ENCODE measurements around the gene TEX55. TPM values are rescaled to one million over a fixed set of nuclear protein-coding genes. Genes with fewer than 3 reads are reported as not detected.

The TEX55 gene
- total RNA-seq, 1 donor from 2014 or later, result not detected

GRCh38 chr3:119194237-119195150 lies 48.5 kb downstream of the TEX55 start:
- intact Hi-C loops (cut with DNase I), result no loop called here
- H3K36me3 ChIP-seq, result no peaks in the 10 kb centered on the region
- TF ChIP-seq CTCF (IDR thresholded peaks at IDR 0.05), result no peak
- no peak for DNase-seq
- H3K4me1 ChIP-seq, result no peaks in the 10 kb centered on the region
- H3K27ac ChIP-seq, result no peak overlapping the region
- H3K27me3 ChIP-seq, result no peaks in the 10 kb centered on the region
- no peak overlapping the region for H3K4me3 ChIP-seq
- ATAC-seq, result no peak
- no peaks in the 10 kb centered on the region for H3K9me3 ChIP-seq

- TF ChIP-seq CTCF (IDR thresholded peaks at IDR 0.05), result no peak
- intact Hi-C loops (cut with DNase I), result no loop called here
- no peak for ATAC-seq
Observed at GRCh38 chr3:119195151-119195476, 49.1 kb downstream of the TEX55 start.

GRCh38 chr3:119195911-119196310 lies 49.9 kb downstream of the TEX55 start:
- no peak overlapping the region for H3K27ac ChIP-seq
- intact Hi-C loops (cut with DNase I), result no loop called here
- DNase-seq, result no peak
- no peaks in the 10 kb centered on the region for H3K9me3 ChIP-seq
- TF ChIP-seq CTCF (IDR thresholded peaks at IDR 0.05), result no peak
- no peak for ATAC-seq
- H3K27me3 ChIP-seq, result no peaks in the 10 kb centered on the region
- no peaks in the 10 kb centered on the region for H3K36me3 ChIP-seq
- no peak overlapping the region for H3K4me3 ChIP-seq
- no peaks in the 10 kb centered on the region for H3K4me1 ChIP-seq

More at GRCh38 chr3:119195151-119195476, 49.1 kb downstream of the TEX55 start:
- Histone ChIP-seq H3K4me3 (no peak overlapping the region), H3K4me1 (no peaks in the 10 kb centered on the region), H3K27me3 (no peaks in the 10 kb centered on the region), H3K27ac (no peak overlapping the region), H3K9me3 (no peaks in the 10 kb centered on the region), H3K36me3 (no peaks in the 10 kb centered on the region)
- DNase-seq, result no peak

Other genes with a start within 250 kb of the TEX55 start
- gene IGSF11, start 111.3 kb upstream of the TEX55 start, total RNA-seq, result 0.46 TPM
- 5.4 TPM for gene UPK1B, start 27.4 kb downstream of the TEX55 start, total RNA-seq
- 15.8 TPM for gene B4GALT4, start 94.7 kb downstream of the TEX55 start, total RNA-seq
- gene ARHGAP31, start 148.2 kb downstream of the TEX55 start, total RNA-seq, result 117 TPM

Data from upper lobe of right lung (tissue), 1 donor.